GM18499 (cell line): ENCODE data around the gene SMAD9.

Experiments used
- ATAC-seq: cut with Tn5 transposase; IDR thresholded peaks from one replicate; pipeline ENCODE4 v1.9.1; 2021; ENCODE audit warnings: moderate number of reproducible peaks; ENCODE audit not compliant: insufficient read depth, unreplicated experiment

SMAD9 gene

DNA sequence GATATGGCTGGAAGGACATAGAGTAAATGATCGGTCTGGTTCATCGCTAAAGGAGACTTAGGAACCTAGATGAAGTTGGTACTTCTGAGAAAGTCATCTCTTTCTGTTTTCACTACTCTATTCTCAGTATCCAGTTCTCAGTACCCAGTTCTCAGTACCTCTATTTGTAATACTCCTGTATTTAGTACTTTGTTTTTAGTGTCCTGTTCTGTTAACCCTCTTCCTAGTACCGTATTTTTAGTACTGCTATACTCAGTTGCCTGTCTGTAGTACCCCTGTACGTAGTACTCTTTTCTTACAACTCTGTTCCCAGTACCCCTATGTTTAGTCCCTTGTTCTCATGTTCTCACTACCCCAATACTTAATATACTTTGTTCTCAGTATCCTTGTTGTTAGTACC lies 99.8 kb downstream of the SMAD9 start:
- peak; percentile 59 for ATAC-seq

DNA sequence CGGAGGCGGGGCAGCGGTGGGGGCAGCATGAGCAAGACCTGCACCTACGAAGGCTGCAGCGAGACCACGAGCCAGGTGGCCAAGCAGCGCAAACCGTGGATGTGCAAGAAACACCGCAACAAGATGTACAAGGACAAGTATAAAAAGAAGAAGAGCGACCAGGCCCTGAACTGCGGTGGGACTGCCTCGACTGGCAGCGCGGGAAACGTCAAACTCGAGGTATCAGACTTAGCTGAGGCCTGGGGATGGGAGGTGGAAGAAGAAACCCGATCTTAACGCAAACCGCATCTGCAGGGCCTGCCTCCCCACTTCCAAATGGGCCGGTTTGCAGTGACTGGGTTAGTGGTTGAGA lies 100.3 kb downstream of the SMAD9 start:
- peak; percentile 13 for ATAC-seq

DNA sequence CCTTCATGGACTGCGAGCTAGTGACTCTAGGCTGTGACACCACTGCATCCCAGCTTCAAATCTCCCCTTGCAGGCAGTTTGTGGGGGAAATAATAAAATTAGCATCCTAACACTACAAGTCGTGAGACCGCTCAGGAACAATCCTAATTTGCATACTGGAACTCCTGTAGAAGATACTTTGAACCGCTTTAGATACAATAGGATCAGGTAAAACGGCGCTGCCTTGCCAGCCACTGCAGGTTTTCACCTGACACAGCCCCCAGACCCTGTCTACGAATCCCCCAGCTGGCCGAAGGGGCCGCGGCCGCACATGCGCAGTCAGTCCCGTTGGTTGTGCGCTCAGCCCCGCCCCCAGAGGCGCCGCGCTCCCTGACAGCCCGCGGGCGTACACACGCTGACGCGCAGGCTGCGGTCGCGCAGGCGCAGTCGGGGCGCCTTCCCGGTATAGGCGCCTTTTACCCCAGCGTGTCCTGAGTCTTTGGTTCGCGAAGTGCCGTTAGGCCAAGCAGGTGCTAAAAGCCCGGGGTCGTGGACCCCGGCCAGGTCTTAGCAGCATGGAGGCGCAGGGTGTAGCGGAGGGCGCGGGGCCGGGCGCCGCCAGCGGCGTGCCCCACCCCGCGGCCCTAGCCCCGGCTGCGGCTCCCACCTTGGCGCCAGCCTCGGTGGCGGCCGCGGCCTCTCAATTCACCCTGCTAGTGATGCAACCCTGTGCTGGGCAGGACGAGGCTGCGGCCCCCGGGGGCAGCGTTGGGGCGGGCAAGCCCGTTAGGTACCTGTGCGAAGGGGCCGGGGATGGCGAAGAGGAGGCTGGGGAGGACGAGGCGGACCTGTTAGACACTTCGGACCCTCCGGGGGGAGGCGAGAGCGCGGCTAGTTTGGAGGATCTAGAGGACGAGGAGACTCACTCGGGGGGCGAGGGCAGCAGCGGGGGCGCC lies 101.0 kb downstream of the SMAD9 start, which contains the start of gene RFXAP:
Gene RFXAP (plus strand): TSS at position 419 of the 935 bp plus-strand sequence. CDS start 136 bp downstream, at position 555.
- peak; percentile 51 for ATAC-seq

DNA sequence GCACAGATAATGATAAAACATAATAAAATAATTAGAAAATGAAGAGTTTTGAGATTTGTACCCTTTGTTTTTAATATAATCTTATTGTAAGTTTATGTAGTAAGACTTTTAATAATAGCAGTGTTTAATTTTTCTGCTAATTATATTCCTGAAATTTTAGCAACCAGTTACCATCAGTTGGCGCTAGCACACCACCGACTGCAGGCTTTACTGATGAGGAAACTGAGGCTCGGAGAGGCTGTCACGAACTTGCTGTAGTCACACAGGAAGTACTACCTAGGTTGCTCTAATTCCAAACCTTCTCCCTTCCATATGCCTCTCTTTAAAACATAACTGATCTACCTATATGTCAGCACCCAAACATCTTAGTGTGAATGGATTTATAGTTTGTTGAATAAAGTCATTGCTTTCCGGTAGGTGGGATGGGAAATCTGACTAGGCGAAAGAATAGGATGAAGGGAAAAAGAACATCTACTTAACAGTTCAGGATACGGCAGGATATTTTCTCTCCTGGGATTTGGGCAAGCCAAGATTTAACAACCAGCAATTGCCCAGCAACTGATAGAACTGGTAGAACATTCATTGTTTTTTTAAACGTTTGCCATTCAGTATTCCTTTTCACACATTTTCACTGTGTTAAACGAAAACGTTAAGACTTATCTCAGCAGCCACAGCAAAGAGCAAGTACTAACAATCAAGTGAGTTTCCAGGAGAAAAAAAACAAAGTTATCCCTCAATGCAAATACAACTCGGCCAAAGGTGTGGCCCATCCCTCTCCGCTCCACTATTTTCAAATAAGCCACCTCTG lies 101.8 kb downstream of the SMAD9 start:
- no peak for ATAC-seq

DNA sequence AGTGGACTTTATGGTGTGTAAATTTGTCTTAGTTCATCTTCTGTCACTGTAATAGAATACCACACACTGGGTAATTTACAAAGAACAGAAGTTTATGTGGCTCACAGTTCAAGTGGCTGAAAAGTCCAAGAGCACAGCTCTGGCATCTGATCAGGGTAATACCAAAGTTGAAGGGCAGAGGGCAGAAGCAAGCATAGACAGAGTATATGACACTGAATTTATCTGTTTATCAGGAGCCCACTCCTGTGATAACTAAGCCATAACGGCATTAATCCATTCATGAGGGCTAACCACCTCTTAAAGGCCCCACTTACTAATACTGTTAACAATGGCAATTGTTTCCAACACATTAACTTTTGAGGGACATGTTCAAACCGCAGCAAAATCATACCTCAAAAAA lies 105.0 kb downstream of the SMAD9 start:
- no peak for ATAC-seq

DNA sequence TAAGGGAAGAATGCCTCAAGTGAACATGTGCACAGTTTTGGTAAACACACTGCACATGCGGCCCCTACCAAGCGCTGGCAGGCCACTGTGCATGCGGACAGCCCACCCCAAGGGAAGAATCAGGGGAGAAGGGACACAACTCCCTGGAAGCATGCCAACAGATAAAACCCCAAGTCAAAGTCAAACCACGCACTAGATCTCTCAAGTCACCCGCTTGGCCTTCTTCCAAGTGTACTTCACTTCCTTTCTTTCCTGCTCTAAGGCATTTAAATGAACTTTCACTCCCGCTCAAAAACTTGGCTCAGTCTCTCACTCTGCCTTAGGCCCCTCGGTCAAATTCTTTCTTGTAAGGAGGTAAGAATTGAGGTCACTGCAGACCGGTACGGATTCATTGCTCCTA lies 105.6 kb downstream of the SMAD9 start:
- ATAC-seq, result no peak

DNA sequence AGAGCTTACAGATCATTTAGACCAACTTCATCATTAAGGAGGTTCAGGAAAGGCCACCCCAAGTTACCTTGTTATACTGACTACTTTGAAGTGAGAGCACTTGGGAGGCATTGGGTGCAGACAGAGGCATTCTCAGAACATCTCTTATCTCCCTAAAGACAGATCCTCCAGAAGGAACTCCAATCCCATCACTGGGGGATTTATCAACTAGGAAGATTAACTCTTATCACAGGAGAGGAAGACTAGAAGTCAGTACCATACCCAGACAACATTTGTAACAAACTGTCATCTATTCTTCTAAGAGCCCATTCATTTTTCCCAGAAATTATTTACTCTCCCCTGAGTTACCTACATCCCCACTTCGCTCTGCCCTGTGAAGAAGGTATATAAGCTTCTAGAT lies 106.8 kb downstream of the SMAD9 start:
- no peak for ATAC-seq

DNA sequence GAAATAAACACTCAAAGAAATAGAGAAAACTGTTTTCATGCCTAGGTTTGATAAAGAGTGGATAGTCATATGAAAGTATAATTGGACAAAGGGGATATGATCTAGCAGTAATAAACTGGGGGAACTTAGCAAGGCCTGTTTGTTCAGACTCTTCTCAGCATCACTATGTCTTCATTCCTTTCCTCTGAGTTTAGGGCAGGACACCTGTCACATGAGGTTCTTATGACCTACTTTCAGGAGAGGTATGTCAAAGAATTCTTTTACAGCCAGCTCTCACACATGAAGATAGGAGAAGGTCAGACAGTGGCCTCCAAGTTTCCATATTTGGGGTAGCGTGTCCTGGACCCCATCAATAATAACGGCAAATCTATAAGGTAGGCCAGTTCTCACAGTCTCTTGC lies 112.4 kb downstream of the SMAD9 start:
- ATAC-seq, result no peak

DNA sequence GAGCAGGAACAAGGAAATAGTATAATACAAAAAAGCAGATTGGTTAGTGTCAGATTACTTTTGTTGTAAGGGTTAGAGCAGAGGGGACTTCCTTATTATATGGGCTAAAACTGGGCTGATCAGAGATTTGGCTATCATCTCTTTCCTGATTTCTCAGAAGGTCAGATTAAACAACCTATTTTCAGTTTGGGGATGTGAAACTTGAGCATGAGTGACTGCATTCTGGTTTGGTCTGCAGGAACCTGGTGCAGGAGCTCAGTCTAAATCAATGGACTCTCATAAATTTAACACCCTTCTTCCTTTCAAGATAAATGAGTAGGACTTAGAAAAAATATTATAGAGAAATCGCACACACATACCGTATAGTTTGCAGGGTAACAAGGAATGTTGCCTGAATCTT lies 113.9 kb downstream of the SMAD9 start:
- ATAC-seq, result peak; percentile 75

DNA sequence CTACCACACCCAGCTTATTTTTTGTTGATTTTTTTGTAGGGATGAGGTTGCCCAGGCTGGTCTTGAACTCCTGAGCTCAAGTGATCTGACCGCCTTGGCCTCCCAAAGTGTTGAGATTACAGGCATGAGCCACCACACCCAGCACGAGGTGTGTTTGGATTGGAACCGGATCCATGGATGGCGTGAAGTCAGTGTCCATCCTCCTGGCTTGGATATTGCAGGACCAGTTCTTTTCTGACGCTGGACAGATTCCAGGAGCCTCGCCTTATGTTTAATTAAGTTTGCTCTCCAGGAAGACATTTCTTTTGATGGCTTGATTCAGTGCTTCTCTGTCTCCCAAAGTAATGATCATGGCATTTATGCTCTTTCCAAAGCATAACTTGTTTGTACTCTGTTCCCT lies 115.5 kb downstream of the SMAD9 start:
- no peak for ATAC-seq

DNA sequence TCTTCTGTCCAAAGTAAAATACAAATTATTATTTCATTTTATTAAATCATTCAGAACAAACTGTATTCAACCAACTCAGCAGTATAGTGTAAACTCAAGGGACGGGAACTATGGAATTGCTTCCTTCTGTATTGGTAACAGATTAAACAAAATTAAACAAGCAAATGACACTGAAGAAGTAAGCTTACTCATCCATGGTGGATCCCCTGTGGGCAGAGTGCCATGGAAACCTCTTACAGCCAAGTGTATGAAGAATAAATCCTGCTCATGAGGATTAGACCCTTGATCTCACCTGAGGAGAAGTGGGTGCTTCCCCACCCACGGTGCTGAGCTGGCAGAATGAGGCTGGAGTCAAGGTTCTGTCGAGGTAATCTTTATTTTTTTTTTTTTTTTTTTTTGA lies 119.0 kb downstream of the SMAD9 start:
- no peak for ATAC-seq

DNA sequence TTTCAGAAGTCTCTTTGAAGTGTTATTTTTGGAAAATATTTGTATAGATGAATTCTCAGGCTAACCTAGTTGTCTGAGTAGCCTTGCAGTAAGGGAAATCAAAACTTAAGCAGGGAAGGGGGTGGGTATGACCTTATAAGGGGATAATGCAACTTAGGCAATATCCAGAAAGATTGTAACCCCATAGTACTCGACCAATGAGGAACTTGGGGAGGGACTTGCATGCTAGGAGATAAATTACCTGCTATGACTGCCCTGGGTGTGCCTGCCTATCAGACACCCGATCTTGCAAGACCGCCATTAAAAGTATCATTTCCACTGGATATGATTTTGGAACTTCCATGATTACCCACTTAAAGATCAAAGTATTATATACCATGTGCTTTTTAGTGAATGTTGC lies 124.0 kb downstream of the SMAD9 start:
- ATAC-seq, result no peak

DNA sequence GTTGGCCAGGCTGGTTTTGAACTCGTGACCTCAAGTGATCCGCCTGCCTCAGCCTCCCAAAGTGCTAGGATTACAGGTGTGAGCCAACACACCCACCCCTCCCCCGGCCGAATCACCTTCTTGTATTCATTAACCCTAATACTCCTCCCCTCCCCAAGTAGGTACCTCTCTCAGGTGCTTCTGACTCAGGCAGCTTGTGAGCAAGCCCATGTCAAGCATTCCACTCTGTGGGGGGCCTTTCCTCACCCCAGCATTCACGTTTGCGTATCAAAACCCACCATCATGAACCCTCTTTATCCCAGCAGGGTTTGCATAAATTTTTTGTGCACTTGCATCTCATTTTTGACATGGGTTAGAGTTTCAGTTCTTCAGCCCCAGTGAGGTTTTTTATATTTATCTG lies 124.6 kb downstream of the SMAD9 start:
- ATAC-seq, result no peak
